ENCODE data around the gene NTSR1. TPM values are rescaled to one million over a fixed set of nuclear protein-coding genes. Genes with fewer than 3 reads are reported as not detected.

NTSR1 gene
- total and polyA plus RNA-seq, 2 donors (not counting 1 experiment from before 2014, with no cell fraction given) = not detected

- no peak overlapping the region for H3K4me3 ChIP-seq (ENCODE audit: control extremely low read depth in 1 of 5, extremely low read depth in 1 of 5, insufficient read depth in 1 of 5, low read depth in 2 of 5, low read length in 4 of 5)
- H3K4me2 ChIP-seq (replicated peaks; ENCODE audit: low read depth, low read length, poor library complexity, severe bottlenecking) = no peak overlapping the region
- ATAC-seq (ENCODE audit: low read depth) (no peak), DNase-seq (no peak)
- Mint-ChIP-seq H3K9me3 (ENCODE audit: insufficient read depth) (peaks cover 5% of the 10 kb centered on the region), H3K4me3 (no peak overlapping the region), H3K4me1 (peaks cover 3% of the 10 kb centered on the region), H3K27me3 (peaks cover 11% of the 10 kb centered on the region), H3K27ac (no peak overlapping the region)
- CTCF ChIA-PET = interaction anchor here (0.7 kb wide), 1 partner anchor 106 kb away, joined by 4 read pairs; the partner anchor contains the start of gene SLCO4A1
- TF ChIP-seq, protein P1, sequence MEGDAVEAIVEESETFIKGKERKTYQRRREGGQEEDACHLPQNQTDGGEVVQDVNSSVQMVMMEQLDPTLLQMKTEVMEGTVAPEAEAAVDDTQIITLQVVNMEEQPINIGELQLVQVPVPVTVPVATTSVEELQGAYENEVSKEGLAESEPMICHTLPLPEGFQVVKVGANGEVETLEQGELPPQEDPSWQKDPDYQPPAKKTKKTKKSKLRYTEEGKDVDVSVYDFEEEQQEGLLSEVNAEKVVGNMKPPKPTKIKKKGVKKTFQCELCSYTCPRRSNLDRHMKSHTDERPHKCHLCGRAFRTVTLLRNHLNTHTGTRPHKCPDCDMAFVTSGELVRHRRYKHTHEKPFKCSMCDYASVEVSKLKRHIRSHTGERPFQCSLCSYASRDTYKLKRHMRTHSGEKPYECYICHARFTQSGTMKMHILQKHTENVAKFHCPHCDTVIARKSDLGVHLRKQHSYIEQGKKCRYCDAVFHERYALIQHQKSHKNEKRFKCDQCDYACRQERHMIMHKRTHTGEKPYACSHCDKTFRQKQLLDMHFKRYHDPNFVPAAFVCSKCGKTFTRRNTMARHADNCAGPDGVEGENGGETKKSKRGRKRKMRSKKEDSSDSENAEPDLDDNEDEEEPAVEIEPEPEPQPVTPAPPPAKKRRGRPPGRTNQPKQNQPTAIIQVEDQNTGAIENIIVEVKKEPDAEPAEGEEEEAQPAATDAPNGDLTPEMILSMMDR (IDR thresholded peaks at IDR 0.05) = no peak
- no peak for TF ChIP-seq EZH2 (IDR thresholded peaks at IDR 0.05; ENCODE audit: borderline replicate concordance, insufficient read depth, low read depth, low read length, poor library complexity, severe bottlenecking)
- peaks cover 0 to 17% (median 1%) of the 10 kb centered on the region in 4 experiments for H3K27me3 ChIP-seq (replicated peaks in 1 of 4; ENCODE audit: control extremely low read depth in 1 of 4, control insufficient read depth in 3 of 4, insufficient read depth in 4 of 4, low read length in 3 of 4)
- no peaks in the 10 kb centered on the region for H3K4me1 ChIP-seq (ENCODE audit: control insufficient read depth in 2 of 2, insufficient read depth in 2 of 2, low read length in 2 of 2)
- intact Hi-C loops (cut with micrococcal nuclease) = no loop called here
- H3K27ac ChIP-seq (ENCODE audit: low read length in 2 of 2) = no peak overlapping the region
- H2AFZ ChIP-seq (ENCODE audit: insufficient read depth, low read depth, low read length, poor library complexity, severe bottlenecking) = no peak overlapping the region
- H3K36me3 ChIP-seq (replicated peaks in 1 of 2; ENCODE audit: control extremely low read depth in 1 of 2, control insufficient read depth in 1 of 2, extremely low read depth in 1 of 2, insufficient read depth in 2 of 2, low read length in 1 of 2) = no peaks in the 10 kb centered on the region
- no peaks in the 10 kb centered on the region for H3K79me2 ChIP-seq (ENCODE audit: control insufficient read depth, insufficient read depth, low read length)
- POLR2A ChIA-PET = no interaction called here
- no peaks in the 10 kb centered on the region for H4K20me1 ChIP-seq (ENCODE audit: control insufficient read depth, insufficient read depth, low read length, poor library complexity, severe bottlenecking)
- WGBS (ENCODE audit: insufficient coverage) = 71% methylated on average over 1 of the region's 2 CpGs
- H3K9me3 ChIP-seq (ENCODE audit: control extremely low read depth in 1 of 3, control insufficient read depth in 2 of 3, insufficient read depth in 1 of 3, low read length in 2 of 3) = peaks cover 0 to 8% (median 0%) of the 10 kb centered on the region in 3 donors
- H3K9ac ChIP-seq (ENCODE audit: low read length) = no peak overlapping the region
These were observed 39.7 kb downstream of the NTSR1 start for GRCh38 chr20:62748311-62748710.

DNA sequence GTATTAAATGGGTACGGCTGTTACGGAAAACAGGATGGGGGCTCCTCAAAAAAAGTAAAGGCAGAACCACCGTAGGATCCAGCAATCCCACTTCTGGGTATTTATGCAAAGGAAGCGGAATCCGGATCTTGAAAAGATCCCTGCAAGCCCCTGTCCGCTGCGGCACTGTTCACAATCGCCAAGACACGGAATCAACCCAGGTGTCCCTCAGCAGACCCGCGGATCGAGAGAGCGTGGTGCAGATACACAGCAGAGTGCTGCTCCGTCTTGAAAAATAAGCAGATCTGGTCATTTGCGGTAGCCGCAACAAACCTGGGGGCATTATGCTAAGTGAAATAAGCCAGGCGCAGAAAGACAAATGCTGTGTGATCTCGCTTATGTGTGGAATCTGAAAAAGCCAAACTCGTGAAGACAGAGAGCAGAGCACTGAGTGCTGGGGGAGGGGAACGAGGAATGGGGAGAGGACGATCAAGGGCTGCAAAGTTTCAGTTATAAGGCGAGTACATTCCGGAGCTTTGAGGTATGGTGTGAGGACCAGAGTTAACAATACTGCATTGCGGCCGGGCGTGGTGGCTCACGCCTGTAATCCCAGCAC, 41.3 kb downstream of the NTSR1 start:
- no peak overlapping the region for H3K4me2 ChIP-seq (replicated peaks; ENCODE audit: low read depth, low read length, poor library complexity, severe bottlenecking)
- Mint-ChIP-seq H3K9me3 (ENCODE audit: insufficient read depth) (peaks cover 5% of the 10 kb centered on the region), H3K4me3 (no peak overlapping the region), H3K27me3 (peaks cover 11% of the 10 kb centered on the region), H3K27ac (no peak overlapping the region), H3K4me1 (no peaks in the 10 kb centered on the region)
- H3K4me1 ChIP-seq (ENCODE audit: control insufficient read depth in 2 of 2, insufficient read depth in 2 of 2, low read length in 2 of 2) = no peaks in the 10 kb centered on the region
- peaks cover 0 to 16% (median 1%) of the 10 kb centered on the region in 4 experiments for H3K27me3 ChIP-seq (replicated peaks in 1 of 4; ENCODE audit: control extremely low read depth in 1 of 4, control insufficient read depth in 3 of 4, insufficient read depth in 4 of 4, low read length in 3 of 4)
- H3K9me3 ChIP-seq (ENCODE audit: control extremely low read depth in 1 of 3, control insufficient read depth in 2 of 3, insufficient read depth in 1 of 3, low read length in 2 of 3) = peaks cover 0 to 8% (median 0%) of the 10 kb centered on the region in 3 donors
- CTCF ChIA-PET = no interaction called here
- H2AFZ ChIP-seq (ENCODE audit: insufficient read depth, low read depth, low read length, poor library complexity, severe bottlenecking) = no peak overlapping the region
- no peaks in the 10 kb centered on the region for H4K20me1 ChIP-seq (ENCODE audit: control insufficient read depth, insufficient read depth, low read length, poor library complexity, severe bottlenecking)
- POLR2A ChIA-PET = no interaction called here
- ATAC-seq (ENCODE audit: low read depth) (no peak), DNase-seq (no peak)
- H3K36me3 ChIP-seq (replicated peaks in 1 of 2; ENCODE audit: control extremely low read depth in 1 of 2, control insufficient read depth in 1 of 2, extremely low read depth in 1 of 2, insufficient read depth in 2 of 2, low read length in 1 of 2) = no peaks in the 10 kb centered on the region
- no peak overlapping the region for H3K9ac ChIP-seq (ENCODE audit: low read length)
- H3K4me3 ChIP-seq (ENCODE audit: control extremely low read depth in 1 of 5, extremely low read depth in 1 of 5, insufficient read depth in 1 of 5, low read depth in 2 of 5, low read length in 4 of 5) = no peak overlapping the region
- H3K27ac ChIP-seq (ENCODE audit: low read length in 2 of 2) = no peak overlapping the region
- 93% methylated on average over 22 of the region's 27 CpGs for WGBS (ENCODE audit: insufficient coverage)
- intact Hi-C loops (cut with micrococcal nuclease) = no loop called here
- H3K79me2 ChIP-seq (ENCODE audit: control insufficient read depth, insufficient read depth, low read length) = no peaks in the 10 kb centered on the region
- no peak for TF ChIP-seq EZH2 (IDR thresholded peaks at IDR 0.05; ENCODE audit: borderline replicate concordance, insufficient read depth, low read depth, low read length, poor library complexity, severe bottlenecking)
- TF ChIP-seq, protein P1 (IDR thresholded peaks at IDR 0.05) = no peak

Measured in B cell (primary cell).